8988T (cell line): ENCODE measurements around the gene ANKS1A.

Source experiments
- DNase-seq: peaks from one replicate; pipeline ENCODE4 v3.0.0; 2011

Gene ANKS1A

DNA sequence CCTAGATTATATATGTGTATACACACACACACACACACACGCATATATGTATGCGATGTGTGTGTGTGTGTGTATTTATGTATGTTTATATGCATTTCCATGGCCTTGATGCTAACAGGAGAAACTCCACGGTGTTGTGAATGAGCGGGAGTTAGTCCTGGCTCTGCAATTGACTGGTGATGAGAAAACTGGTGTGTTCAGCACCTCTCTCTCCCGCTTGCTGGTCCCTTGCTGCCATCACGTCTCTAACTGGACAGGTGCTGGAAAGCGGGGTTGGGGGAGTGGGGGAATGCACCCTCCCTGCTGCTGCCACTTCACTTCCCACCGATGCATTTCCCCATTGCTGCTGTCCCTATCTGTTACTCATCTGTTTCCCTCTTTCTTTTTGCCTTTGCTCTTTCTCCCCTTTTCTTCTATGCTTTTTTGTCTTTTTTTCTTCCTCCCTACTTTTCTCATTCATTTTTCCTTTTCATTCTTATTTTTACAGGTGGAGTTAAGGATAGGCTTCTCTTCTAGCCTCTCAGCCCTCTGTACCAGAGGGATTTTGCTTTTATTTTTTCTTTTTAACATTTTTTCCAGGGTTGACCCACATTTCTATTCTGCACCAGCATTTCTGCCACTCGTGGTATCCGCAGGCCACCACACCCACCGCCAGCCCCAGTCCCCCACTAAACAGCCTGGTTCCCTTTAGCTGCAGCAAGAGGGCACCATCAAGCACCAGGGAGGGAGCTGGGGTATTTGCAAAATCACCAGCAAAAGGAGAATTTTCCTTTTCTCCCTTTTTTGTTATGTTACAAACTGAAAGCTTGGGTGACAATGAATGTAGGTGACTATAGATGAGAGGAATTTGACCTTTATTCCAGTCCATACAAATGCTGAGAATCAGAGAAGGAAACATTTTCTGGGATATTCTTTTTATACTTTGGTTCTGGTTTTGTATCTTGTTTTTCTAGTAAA is 136.5 kb downstream of the ANKS1A start:
- DNase-seq: no peak

- DNase-seq: no peak
These were observed 137.6 kb downstream of the ANKS1A start for GRCh38 chr6:35026434-35027222.

DNA sequence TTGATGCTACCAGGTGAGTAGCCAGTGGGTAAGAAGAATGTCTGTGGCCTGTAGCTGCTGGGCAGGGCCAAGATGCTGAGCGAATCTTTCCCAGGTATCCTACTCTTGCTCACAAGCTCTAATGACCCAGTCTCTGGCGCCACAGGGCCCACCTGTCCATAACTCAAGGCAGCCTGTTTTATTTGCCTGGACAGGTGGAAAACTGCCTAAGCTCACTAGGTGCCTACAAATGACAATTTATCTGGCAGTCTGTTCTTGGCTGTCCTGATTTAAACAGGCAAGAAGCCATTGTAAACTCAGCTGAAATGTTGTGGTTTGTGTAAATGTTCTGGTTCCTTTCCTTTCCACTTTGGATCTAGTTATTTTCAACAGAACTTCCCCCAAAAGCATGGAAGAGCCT is 138.8 kb downstream of the ANKS1A start:
- DNase-seq: no peak

- no peak for DNase-seq
These were observed 140.0 kb downstream of the ANKS1A start for GRCh38 chr6:35028781-35029769.

- DNase-seq: no peak
These were observed 141.0 kb downstream of the ANKS1A start for GRCh38 chr6:35030099-35030498.

- DNase-seq: no peak
These were observed 142.8 kb downstream of the ANKS1A start for GRCh38 chr6:35031611-35032529.

DNA sequence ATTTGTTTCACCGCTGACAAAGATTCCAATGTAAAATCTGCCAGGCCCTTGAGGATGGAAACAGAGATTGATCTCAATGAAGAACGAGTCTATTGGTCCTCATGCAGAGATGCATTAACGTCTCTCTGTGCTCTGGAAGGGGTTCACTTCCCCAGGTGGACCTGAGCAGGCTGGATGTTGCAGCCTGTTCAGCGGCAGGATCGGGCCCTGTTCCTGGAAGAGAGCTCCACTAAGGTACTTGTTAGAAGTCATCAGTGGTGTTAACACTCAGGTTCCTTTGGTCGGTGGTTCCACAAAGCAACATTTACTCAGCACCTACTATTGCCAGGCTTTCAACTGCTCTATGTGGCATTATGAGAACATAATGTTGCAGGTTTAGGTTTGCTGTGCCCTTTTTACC is 144.6 kb downstream of the ANKS1A start:
- no peak for DNase-seq

DNA sequence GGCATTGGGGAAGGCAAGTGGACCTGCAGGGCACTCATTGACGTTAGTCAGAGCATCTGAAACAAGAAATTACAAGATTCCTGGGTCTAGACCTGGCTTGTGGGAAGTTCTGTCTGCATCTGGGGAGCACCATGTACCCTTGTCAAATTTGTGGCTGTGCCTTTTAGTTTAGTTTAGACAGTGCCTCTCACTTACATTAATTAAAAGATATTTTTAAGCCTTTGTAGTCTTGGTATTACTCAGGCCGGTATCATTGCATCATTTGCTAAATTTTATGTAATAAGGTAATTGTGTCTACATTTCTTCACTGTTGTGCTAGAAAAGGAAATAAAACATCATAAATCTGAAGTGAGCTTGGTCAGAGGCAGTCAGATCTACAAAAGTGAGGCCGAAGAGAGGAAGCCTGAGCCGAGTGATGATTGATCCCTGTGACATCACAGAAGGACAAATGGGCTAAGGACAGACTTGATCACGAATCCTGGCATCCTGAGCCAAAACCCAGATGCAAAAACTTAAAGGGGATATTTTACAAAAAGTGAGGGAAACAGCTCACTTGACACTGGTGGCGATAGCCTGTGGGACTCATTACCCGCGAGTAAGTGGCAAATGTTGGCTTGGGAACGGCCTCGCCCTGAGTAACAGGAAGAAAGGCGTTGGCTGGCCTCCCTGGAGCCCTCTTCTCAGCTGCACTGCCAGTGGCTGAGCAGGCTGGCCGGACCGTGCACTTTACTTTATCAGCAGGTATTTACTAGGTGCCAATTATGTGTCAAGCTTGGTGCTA is 145.5 kb downstream of the ANKS1A start:
- no peak for DNase-seq

DNA sequence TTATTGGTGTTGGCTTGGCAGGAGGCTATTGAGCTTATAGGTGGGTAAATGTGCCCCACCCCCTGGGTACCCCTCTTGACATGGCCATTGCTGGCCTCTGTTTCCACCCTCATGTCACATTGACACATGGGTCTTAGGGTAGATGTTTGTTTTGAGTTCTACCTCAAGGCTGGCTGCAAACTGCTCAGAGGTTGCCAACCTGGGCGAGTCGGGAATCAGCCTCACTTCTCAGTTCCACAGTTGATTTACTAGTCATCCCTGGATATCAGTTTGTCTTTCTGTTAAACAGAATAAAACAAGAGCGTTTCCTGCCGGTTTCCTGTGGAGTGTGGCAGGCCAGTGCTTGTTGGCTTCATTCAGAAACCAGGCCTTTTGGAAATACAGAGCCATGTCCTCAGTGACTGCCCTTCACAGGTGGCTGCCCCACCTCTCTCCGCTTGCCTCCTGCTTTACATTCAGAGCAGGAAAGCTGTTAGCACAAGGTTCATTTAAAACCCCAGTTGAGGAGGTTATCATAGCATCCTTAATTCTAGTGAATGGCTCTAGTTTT is 146.5 kb downstream of the ANKS1A start:
- DNase-seq: no peak

DNA sequence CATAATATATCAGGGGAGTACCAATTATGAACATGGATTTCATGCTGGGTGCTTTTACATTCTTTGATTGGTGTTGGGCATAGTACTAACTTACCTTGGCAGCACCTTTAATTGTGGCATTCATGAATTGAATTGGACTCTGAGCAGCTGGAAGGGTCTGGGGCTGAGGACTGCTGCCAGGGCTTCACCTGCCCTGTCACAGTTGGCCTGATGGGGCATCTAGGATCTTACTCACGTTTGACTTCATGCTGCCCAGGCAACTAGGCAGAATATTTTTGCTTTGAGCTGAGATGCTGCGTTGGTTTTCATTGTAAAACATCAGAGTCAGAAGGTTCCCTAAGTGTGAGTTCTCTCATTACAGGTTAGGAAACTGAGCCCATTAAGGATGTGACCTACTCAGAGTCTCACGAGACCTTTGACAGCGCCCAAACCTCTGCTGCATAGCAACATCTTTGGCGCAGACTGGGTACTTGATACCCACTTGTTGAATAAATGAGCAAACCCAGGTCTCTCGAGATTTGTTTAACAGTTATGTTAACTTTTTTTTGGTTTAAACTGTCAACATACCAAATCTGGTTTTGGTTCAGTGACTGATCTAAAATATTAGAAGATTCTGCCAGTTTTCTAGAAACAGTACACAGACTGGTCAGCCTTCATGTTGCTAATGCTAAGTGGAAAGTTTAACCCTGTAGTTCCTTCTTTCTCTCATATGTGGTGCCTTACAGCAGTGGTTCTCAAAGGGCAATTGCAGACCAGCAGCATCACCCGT is 147.2 kb downstream of the ANKS1A start:
- DNase-seq: no peak

- DNase-seq: no peak
These were observed 148.0 kb downstream of the ANKS1A start for GRCh38 chr6:35036828-35037663.

DNA sequence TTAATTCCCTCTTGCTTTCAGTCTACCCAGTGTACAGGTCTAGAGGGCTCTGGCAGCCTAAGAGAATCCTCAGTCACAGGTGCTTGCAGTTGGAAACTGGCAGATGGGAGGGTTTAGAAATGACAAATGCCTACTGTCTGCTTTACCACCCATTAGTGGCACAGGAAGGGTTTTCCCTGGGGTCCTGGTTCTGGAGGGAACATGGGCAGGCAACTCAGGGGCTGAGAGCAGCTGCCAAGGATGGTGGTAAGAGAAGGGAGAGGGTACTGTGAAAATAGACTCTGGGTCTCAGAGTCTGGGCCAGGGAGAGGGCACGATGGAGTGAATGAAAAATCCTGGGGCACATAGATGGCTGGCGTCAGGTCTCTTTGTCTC is 148.6 kb downstream of the ANKS1A start:
- DNase-seq: no peak

GRCh38 chr6:35038076-35038475 is 149.0 kb downstream of the ANKS1A start:
- DNase-seq: no peak

DNA sequence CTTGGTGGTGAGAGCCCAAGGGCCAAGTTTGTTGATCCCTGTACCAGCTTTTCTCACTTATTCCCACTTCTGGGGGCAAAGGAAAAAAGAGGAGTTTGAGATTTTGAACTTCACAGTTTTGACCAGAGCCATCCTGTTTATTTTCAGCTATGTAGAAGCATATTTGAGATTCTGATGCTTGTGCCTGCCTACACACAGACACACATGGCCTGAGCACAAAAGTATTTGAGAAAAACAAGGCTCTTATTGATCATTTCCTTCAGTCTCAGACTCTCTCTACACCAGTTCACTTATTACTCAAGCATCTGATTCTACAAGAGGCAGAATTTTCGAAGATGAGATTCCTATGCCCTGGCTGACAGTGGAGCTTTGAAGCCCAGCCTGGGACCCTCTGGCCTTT is 151.3 kb downstream of the ANKS1A start:
- no peak for DNase-seq

DNA sequence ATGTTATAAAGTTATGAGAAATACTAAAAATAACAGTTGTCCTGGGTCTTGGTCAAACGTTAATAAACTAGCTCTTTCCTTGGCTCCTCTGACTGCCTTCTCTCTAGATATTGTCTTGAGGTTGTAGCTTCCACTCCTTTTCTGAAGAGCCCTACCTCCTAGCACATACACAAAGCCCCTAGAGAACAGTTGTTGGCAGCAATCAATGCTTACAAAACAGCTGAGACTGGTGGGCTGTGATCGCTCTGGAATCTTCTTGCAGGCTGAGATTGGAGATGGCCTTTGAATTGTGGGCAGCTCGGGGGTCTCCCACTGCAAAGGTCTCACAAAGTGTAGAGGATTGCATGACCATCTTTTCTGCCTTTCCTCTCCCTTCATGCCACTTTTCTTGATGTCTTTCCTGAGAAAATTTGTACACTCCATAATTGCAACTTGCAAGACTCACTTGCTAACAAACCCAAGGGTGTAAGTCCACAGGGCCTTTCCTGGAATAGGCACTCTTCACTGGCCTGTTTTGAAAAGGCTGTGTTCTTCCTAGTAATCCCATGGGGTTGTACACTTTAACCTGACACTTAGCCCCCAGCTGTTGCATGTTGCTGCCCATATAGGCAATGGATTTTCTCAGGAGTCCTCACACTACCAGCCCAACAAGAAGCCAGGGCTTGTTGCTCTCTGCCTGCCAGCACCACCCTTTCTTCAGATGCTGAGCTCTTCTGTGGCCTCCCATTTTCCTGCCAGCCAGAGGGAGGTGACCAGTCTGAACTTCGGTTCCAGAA is 152.2 kb downstream of the ANKS1A start:
- no peak for DNase-seq

DNA sequence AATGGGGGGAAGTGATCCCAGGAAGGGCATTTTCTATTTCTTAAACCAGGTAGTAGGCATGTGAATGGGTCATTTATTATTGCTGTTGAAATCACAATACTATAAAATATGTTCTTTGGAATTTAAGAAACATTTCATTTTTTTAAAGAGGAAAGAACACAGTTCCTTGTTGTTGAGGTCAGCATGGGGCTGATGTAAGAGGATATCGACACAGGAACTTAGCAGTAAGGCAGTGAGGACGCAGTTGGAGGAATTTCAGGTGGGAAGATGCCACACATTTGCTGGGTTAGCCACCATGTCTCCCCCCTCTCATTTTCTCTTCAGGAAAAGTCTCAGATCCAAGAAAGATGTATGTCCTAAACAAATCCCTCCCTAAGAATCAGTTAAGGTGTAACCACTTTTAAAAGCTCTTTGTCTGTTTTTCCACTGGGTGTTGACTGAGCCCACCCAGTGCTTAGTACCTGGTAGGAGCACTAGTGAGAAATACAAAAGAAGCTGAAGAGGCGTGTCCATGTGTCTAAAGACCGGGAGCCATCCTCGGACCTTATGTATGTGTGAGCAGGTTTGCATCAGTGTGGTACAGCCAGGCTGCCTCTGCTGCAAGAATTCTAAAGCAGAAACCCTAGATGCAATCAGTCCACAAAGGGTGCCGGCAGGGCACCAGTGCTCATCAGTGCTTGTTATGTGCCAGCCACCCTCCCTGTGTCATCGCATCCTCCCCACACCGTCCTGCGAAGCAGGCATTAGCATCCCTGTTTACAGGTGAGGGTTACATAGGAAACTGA is 153.2 kb downstream of the ANKS1A start:
- DNase-seq: no peak
